Pulmonary artery endothelial cell (primary cell): Measurements from ENCODE around the gene PPP1R13L. TPM values are rescaled to one million over a fixed set of nuclear protein-coding genes. Genes with fewer than 3 reads are reported as not detected.
"Not testable (repeated sequence)": the region's sequence is repeated elsewhere in the genome, so short reads cannot be mapped to it uniquely, and the experiment has no call there.

ENCODE experiments used
- DNase-seq: peaks from one replicate; pipeline ENCODE4 v3.0.0-alpha.2; 2011; ENCODE audit warnings: low read depth, low spot score
- total RNA-seq: library from RNA; depleted of rRNA; stranded (reverse); fragments of >200 nt; gene quantifications from 2 replicates; pipeline ENCODE4 v1.2.3, GENCODE V29; 2014

The PPP1R13L gene
- total RNA-seq, 1 donor from 2014 or later: 8.2 TPM

- DNase-seq: not testable (repeated sequence)
Measured at GRCh38 chr19:45432543-45432942, 27.7 kb upstream of the PPP1R13L start.

GRCh38 chr19:45431008-45431407 lies 26.1 kb upstream of the PPP1R13L start:
- DNase-seq: not testable (repeated sequence)

GRCh38 chr19:45429896-45430295 lies 25.0 kb upstream of the PPP1R13L start:
- DNase-seq: not testable (repeated sequence)

- no peak for DNase-seq
Measured at GRCh38 chr19:45428384-45429231, 23.7 kb upstream of the PPP1R13L start.

- peak; percentile 93 for DNase-seq
Measured at GRCh38 chr19:45424191-45425058, 19.6 kb upstream of the PPP1R13L start.

GRCh38 chr19:45423589-45424190 lies 18.8 kb upstream of the PPP1R13L start, which contains the start of gene ERCC1:
ERCC1 (minus strand) TSS chr19:45423917; CDS start chr19:45423374, 543 bp downstream.
- peak; percentile 84 for DNase-seq

GRCh38 chr19:45423033-45423588 lies 18.2 kb upstream of the PPP1R13L start:
- no peak for DNase-seq

GRCh38 chr19:45421947-45422498 lies 17.2 kb upstream of the PPP1R13L start:
- no peak for DNase-seq

GRCh38 chr19:45420871-45421270 lies 16.0 kb upstream of the PPP1R13L start:
- no peak for DNase-seq

- DNase-seq: no peak
Measured at GRCh38 chr19:45420356-45420755, 15.5 kb upstream of the PPP1R13L start.

- DNase-seq: no peak
Measured at GRCh38 chr19:45419895-45420294, 15.0 kb upstream of the PPP1R13L start.

- no peak for DNase-seq
Measured at GRCh38 chr19:45419396-45419795, 14.5 kb upstream of the PPP1R13L start.

- DNase-seq: no peak
Measured at GRCh38 chr19:45418802-45419201, 13.9 kb upstream of the PPP1R13L start.

- DNase-seq: no peak
Measured at GRCh38 chr19:45417151-45417550, 12.3 kb upstream of the PPP1R13L start.

GRCh38 chr19:45414468-45414867 lies 9.6 kb upstream of the PPP1R13L start:
- DNase-seq: no peak

- DNase-seq: no peak
Measured at GRCh38 chr19:45413497-45413896, 8.6 kb upstream of the PPP1R13L start.

GRCh38 chr19:45410330-45410729 lies 5.5 kb upstream of the PPP1R13L start:
- DNase-seq: not testable (repeated sequence)

GRCh38 chr19:45409557-45409920 lies 4.7 kb upstream of the PPP1R13L start:
- DNase-seq: no peak

- no peak for DNase-seq
Measured at GRCh38 chr19:45408830-45409556, 4.1 kb upstream of the PPP1R13L start.

GRCh38 chr19:45408121-45408520 lies 3.3 kb upstream of the PPP1R13L start:
- no peak for DNase-seq
